GM18909 (cell line): ENCODE data around the gene PTPN3.
A peak's percentile ranks its signal among the peaks of the same experiment; 100 is the strongest.
"Not testable (repeated sequence)": the region's sequence is repeated elsewhere in the genome, so short reads cannot be mapped to it uniquely, and the experiment has no call there.

Source experiments
- ATAC-seq: cut with Tn5 transposase; IDR thresholded peaks from one replicate; pipeline ENCODE4 v1.9.1; 2021; ENCODE audit warnings: mild to moderate bottlenecking; ENCODE audit not compliant: unreplicated experiment, poor library complexity

Gene PTPN3

GRCh38 chr9:109498195-109499092 lies at the start of gene PTPN3:
Gene PTPN3 (minus strand): TSS chr9:109498307. CDS start chr9:109463434, 34,873 bp downstream.
- no peak for ATAC-seq

DNA sequence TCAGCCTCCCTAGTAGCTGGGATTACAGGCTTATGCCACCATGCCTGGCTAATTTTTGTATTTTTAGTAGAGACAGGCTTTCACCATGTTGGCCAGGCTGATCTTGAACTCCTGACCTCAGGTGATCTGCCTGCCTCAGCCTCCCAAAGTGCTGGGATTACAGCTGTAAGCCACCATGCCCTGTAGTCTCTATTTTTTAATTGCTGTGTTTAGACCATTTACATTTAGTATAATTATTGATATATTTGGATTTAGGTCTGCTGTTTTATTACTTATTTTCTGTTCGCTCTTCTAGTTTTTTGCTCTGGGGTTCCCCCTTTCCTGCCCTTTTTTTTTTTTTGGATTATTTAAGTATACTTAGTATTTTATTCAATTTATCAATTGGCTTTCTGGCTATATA lies 46.8 kb upstream of the PTPN3 start:
- ATAC-seq, result not testable (repeated sequence)

- ATAC-seq, result no peak
These were observed 44.8 kb upstream of the PTPN3 start for GRCh38 chr9:109542922-109543321.

DNA sequence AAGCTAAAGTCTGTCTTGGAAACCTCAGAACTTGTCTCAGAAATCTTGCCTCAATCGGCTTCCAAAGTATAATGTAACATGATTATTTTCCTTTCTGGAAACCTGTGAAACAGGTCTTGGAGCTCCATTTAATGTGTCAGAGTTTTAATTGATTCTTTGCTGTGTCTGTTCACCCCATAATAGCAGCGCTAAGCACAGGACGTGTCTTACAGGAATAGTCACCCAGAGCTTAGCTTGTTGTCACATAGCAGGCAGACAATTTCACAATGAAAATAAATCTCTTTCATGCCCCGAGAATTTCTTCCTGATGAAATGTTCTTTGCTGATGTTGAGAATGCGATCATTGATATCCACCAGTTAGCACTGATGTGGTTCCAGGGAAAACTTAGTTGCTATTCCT lies 40.2 kb upstream of the PTPN3 start:
- no peak for ATAC-seq

DNA sequence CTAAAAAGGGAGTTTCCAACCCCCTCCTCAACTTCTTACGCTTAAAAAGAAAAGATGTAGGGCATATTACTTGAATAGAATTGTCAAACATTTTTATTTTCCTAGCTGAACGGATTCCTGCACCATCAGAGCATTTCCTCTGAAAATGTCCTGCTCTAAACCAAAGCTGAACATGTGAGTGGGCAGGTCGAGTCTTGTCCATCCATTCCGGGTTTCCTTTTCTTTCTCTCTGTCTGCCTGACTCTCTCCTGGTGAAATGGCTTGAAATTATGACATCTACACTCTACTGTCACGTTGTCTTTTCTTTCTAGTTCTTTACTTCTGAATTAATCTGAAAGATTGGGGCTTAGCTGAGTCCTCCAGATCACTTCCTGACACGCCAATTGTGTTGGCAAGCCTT lies 39.2 kb upstream of the PTPN3 start:
- no peak for ATAC-seq

GRCh38 chr9:109536859-109537258 lies 38.8 kb upstream of the PTPN3 start:
- ATAC-seq, result no peak

DNA sequence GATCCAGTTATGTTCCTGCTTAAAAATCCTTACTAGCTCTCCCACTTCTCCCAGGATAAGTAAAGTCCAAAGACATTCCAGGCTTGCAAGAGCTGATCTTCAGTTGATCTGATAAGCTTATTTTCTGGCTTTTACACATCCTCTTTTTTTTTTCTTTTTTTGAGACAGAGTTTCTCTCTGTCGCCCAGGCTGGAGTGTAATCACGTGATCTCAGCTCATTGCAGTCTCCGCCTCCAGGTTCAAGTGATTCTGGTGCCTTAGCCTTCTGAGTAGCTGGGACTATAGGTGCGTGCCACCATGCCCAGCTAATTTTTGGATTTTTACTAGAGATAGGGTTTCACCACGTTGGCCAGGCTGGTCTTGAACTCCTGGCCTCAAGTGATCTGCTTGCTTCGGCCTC lies 37.3 kb upstream of the PTPN3 start:
- no peak for ATAC-seq

DNA sequence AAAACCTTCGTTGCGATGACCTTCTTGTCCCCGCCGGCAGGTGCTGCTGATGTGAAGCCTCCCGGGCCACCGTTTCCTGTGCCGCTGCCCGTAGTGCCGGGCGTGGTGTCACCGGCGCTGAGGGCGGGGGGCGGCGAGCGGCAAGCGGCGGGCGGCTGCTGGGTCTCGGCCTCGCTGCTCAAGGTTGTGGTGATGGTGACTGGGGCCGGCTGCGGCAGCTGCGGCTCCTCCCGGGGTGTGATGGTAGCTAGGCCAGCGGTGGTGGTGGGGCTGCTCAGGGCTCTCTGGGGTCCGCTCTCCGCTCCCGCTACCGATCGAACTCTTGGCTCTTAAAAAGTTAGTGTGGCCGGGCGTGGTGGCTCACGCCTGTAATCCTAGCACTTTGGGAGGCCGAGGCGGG lies 36.0 kb upstream of the PTPN3 start:
- ATAC-seq, result no peak

DNA sequence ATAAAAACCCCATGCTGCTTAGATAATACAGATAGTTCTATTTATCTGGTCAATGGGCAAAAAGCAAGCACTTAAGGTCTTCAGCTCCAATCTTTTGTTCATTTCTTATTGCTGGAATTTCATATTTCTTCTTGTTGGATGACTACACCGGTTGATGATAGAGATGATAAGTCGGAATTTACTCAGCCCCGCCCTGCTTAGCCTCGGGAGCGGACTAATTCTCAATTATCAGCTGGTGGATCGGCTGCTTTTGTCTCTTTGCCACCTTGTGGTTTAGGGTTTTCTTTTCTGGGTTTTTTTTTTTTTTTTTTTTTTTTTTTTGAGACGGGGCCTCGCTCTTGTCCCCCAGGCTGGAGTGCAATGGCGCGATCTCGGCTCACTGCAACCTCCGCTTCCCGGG lies 34.5 kb upstream of the PTPN3 start:
- not testable (repeated sequence) for ATAC-seq

GRCh38 chr9:109522106-109522505 lies 24.0 kb upstream of the PTPN3 start:
- ATAC-seq, result no peak

DNA sequence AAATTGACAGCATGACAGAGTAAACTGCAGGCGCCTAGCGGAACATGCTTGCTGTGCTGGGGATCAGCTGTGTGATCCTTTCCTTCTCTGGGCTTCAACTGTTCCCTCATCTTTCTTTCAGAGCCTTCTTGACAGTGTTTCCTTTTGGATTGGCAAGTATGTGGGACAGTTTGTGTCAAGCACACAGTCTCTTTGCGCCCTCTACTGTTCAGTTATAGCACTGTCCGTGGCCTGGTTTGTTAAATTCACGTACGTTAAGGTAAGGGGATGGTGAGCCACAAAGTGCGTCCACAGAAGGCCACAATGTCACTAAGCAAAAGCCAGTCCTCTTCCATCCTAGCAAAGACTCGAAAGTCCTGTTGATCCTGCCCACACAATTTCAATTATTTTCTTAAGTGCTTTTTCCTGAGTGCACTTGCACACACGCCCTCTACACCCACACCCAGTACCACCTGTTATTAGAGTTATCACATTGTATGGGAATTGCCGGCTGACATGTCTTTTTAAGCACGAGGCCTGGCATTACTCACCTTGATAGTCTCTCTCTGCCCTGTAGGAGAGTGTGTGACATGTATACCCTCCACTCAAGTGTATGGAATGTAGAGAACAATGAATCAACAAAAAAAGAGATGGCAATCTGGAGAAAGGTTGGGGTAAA lies 22.5 kb upstream of the PTPN3 start:
- ATAC-seq, result peak; percentile 86

- no peak for ATAC-seq
These were observed 21.3 kb upstream of the PTPN3 start for GRCh38 chr9:109519366-109519765.

- no peak for ATAC-seq
These were observed 20.7 kb upstream of the PTPN3 start for GRCh38 chr9:109518621-109519335.

GRCh38 chr9:109517901-109518377 lies 19.8 kb upstream of the PTPN3 start:
- ATAC-seq, result no peak

GRCh38 chr9:109513871-109514270 lies 15.8 kb upstream of the PTPN3 start:
- ATAC-seq, result no peak

- peak; percentile 44 for ATAC-seq
These were observed 14.2 kb upstream of the PTPN3 start for GRCh38 chr9:109512170-109512756.

DNA sequence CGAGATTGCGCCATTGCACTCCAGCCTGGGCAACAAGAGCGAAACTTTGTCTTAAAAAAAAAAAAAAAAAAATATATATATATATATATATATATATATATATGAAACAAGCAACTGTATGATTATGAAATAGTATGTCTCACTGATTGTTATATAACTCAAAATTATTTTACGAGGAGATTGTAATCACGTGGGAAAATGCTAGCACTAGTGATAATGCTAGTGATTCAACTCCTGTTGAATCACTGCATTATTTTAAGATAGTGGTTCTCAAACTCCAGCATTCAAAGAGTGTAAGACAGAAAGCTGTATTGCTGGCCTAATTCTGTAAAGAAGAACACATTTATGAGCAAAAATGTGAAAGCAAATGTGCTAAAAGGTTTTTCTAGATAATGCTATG lies 12.4 kb upstream of the PTPN3 start:
- ATAC-seq, result no peak

DNA sequence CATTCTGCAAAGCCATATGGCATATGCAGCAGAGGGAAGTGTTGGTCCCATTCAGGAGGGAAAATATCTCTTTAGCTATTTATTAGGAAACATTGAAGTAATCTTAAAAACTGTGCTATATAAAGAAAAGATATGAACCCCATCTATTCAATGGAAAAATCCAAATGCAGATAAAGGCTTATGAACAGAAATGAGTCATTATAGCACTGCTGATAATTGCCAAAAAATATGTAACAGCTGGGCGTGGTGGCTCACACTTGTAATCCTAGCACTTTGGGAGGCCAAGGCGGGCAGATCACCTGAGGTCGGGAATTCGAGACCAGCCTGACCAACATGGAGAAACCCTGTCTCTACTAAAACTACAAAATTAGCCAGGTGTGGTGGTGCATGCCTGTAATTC lies 11.9 kb upstream of the PTPN3 start:
- not testable (repeated sequence) for ATAC-seq

DNA sequence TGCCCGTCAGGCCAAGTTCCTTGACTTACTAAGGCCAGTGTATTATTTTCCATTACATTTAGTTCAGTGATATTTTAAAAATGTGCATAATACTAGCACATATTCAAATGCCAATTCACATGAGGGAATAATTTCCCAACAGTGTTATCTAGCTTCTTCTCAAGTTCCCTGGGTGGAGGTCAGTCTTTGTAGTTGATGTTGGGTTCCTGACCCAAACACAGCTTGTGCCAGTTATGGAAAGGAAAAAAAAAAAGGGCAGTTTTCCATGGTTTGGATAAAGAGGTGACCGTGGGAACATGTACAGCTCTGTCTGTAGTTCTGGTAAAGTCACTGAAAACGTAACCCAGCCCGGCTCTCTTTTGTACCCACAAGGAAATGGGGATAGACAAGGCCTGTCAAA lies 11.5 kb upstream of the PTPN3 start:
- no peak for ATAC-seq

- no peak for ATAC-seq
These were observed 9.3 kb upstream of the PTPN3 start for GRCh38 chr9:109507421-109507838.
